LNCaP clone FGC (cell line): ENCODE results near the gene LDHB.
"Not testable (repeated sequence)": the region's sequence is repeated elsewhere in the genome, so short reads cannot be mapped to it uniquely, and the experiment has no call there.

Source experiments
- DNase-seq: peaks from one replicate; pipeline ENCODE4 v3.0.0-alpha.2; 2011; ENCODE audit warnings: low read depth
- H3K4me3 ChIP-seq: 2 replicates; pipeline ENCODE4 v1.5.1; 2011; ENCODE audit warnings: mild to moderate bottlenecking, low read depth, low read length, control low read depth
- TF ChIP-seq, protein P1 (sequence below): IDR thresholded peaks from 2 replicates; pipeline ENCODE4 v1.5.1; 2012; ENCODE audit warnings: mild to moderate bottlenecking; ENCODE audit not compliant: control insufficient read depth, insufficient read depth; ENCODE audit errors: extremely low read depth

LDHB gene

DNA sequence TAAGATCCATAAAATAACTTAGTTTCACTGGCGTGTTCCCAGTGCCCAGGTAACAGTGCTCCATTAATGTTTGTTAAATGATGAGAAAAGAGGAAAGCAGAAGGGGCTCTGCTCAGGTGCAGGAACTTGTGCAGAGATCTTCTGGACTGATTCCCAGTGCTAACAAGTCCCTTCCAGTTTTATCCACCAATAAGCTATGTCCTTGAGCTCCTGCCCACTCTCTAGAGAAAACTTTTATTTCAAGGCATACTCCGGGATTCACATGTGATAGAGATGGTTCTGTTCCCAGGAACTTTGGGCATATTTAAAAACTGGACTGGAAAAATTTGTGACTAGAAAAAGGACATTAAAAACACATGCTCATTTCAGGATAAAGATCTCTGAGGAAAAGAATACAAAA lies 54.9 kb downstream of the LDHB start:
- H3K4me3 ChIP-seq, result no peak overlapping the region
- TF ChIP-seq, protein P1, sequence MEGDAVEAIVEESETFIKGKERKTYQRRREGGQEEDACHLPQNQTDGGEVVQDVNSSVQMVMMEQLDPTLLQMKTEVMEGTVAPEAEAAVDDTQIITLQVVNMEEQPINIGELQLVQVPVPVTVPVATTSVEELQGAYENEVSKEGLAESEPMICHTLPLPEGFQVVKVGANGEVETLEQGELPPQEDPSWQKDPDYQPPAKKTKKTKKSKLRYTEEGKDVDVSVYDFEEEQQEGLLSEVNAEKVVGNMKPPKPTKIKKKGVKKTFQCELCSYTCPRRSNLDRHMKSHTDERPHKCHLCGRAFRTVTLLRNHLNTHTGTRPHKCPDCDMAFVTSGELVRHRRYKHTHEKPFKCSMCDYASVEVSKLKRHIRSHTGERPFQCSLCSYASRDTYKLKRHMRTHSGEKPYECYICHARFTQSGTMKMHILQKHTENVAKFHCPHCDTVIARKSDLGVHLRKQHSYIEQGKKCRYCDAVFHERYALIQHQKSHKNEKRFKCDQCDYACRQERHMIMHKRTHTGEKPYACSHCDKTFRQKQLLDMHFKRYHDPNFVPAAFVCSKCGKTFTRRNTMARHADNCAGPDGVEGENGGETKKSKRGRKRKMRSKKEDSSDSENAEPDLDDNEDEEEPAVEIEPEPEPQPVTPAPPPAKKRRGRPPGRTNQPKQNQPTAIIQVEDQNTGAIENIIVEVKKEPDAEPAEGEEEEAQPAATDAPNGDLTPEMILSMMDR, result no peak
- no peak for DNase-seq

DNA sequence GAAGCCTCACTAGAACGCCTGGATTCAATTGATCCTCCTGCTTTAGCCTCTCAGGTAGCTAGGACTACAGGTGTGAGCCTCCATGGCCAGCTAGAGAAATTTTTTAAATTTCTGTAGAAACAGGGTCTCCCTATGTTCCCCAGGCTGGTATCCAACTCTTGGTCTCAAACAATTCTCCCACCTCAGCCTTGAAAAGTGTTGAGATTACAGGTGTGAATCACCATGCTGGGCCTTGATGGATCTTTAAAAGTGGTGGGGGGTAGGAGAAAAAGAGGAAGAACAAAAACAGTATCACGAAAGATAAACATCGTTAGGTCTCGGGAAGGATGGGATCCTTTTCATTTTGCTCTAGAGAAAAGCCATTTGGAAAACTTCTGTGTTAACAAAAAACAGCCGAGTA lies 57.4 kb downstream of the LDHB start:
- no peak for DNase-seq
- TF ChIP-seq, protein P1, result no peak
- no peak overlapping the region for H3K4me3 ChIP-seq

DNA sequence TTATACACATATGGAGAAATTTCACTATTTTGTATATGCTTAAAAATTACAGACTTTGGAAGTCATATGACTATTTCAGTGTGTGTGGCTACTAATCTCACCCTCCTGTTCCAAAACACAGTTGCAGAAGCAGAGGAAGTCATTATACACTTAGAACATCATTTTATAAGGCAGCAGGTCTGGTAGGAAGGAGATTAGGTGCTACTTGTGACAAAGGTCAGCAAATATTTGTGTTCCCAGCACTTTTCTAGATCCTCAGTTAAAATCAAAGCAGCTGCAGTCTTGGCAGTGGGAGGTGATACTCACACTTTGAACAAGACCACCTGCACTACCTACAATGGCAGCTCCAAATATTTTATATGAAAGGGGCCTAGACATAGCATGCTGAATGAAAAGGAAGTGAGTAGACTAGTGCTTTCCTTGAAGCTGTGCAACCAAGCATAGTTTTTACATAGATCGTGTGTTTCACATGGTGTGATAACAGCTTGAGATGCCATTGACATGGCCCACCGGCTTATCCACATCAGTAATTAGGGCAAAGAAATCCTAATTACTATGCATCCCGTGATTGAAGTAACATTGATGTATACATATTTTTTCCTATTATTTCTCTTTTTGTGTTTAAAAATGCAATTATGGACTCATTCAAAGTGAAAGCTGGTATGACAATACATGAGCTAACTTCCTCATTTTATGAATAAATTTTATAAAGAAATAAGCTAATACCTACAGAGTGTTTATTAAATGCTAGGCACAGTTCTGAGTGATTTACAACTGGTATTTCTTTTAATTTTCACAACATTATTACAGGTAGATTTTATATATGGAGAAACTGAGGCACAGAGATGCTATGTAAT lies 58.3 kb downstream of the LDHB start:
- TF ChIP-seq, protein P1, result no peak
- no peak overlapping the region for H3K4me3 ChIP-seq
- no peak for DNase-seq

- H3K4me3 ChIP-seq, result no peak overlapping the region
- no peak for DNase-seq
- TF ChIP-seq, protein P1, result no peak
Measured at GRCh38 chr12:21598651-21599050, 59.0 kb downstream of the LDHB start.

GRCh38 chr12:21595356-21595755 lies 62.3 kb downstream of the LDHB start:
- not testable (repeated sequence) for H3K4me3 ChIP-seq, DNase-seq

GRCh38 chr12:21585485-21585884 lies 72.2 kb downstream of the LDHB start:
- TF ChIP-seq, protein P1, result no peak
- no peak overlapping the region for H3K4me3 ChIP-seq
- no peak for DNase-seq
